Muscle of leg (tissue), 11 donors: ENCODE results near the gene TGFBR3. TPM values are rescaled to one million over a fixed set of nuclear protein-coding genes. Genes with fewer than 3 reads are reported as not detected.

Experiments
- DNase-seq: peaks from one replicate; pipeline ENCODE4 v3.0.0; 2013
- H3K27ac ChIP-seq: one replicate; pipeline ENCODE4 v1.5.1; 2013; ENCODE audit warnings: mild to moderate bottlenecking, low read length, control low read depth
- H3K27me3 ChIP-seq: one replicate; pipeline ENCODE4 v1.6.1; 2013; ENCODE audit warnings: low read length; ENCODE audit not compliant: control insufficient read depth, insufficient read depth
- H3K36me3 ChIP-seq: one replicate; pipeline ENCODE4 v1.6.1; 2013; ENCODE audit warnings: low read length; ENCODE audit not compliant: control insufficient read depth, insufficient read depth
- H3K4me1 ChIP-seq: one replicate; pipeline ENCODE4 v1.6.1; 2013; ENCODE audit warnings: low read length; ENCODE audit not compliant: control insufficient read depth, insufficient read depth
- H3K4me3 ChIP-seq: one replicate; pipeline ENCODE4 v1.5.1; 2013; ENCODE audit warnings: low read length, control low read depth
- H3K9me3 ChIP-seq: replicated peaks from 2 replicates; pipeline ENCODE4 v1.6.1; 2013; ENCODE audit warnings: low read depth, low read length; ENCODE audit not compliant: control insufficient read depth
- WGBS: methylation state at CpG from one replicate; pipeline ENCODE4 v1.1.5; 2013; ENCODE audit warnings: missing lambda C conversion rate; ENCODE audit not compliant: insufficient coverage; 5-methylcytosine and 5-hydroxymethylcytosine counted together
- polyA plus RNA-seq, 8 donors: library from polyadenylated mRNA; unstranded; fragments of 120-200 nt; gene quantifications; one replicate each; pipeline versions ENCODE4 v1.2.1 to v1.2.3, GENCODE V29; 2013; ENCODE audit warnings: inconsistent platforms in 1 of 8, low replicate concordance in 1 of 8; ENCODE audit not compliant: insufficient read length in 8 of 8, insufficient read depth in 1 of 8
- total RNA-seq: library from RNA; stranded (reverse); fragments of 120-200 nt; gene quantifications from one replicate; pipeline ENCODE4 v1.2.4, GENCODE V29; 2013

TGFBR3 gene
- total and polyA plus RNA-seq, 9 donors = 20.5 to 45.4 (median 25.3) TPM

- WGBS = no CpG with 5 or more reads among the region's 2 CpGs
- Histone ChIP-seq H3K9me3 (peaks cover under 1% of the 10 kb centered on the region), H3K4me3 (no peak overlapping the region), H3K27me3 (no peaks in the 10 kb centered on the region), H3K27ac (no peak overlapping the region), H3K4me1 (peaks cover 33% of the 10 kb centered on the region), H3K36me3 (peaks cover 7% of the 10 kb centered on the region)
- no peak for DNase-seq
Measured at GRCh38 chr1:91752324-91752723, 133.6 kb downstream of the TGFBR3 start.

- Histone ChIP-seq H3K4me3 (no peak overlapping the region), H3K36me3 (peaks cover 12% of the 10 kb centered on the region), H3K27me3 (no peaks in the 10 kb centered on the region), H3K9me3 (peaks cover 7% of the 10 kb centered on the region), H3K4me1 (peaks cover 33% of the 10 kb centered on the region), H3K27ac (peak overlapping the region; percentile 42)
- 0% methylated on average over 2 of the region's 3 CpGs for WGBS
- DNase-seq = peak; percentile 98
Measured at GRCh38 chr1:91751275-91751674, 134.7 kb downstream of the TGFBR3 start.

GRCh38 chr1:91750398-91750996, 135.5 kb downstream of the TGFBR3 start:
- Histone ChIP-seq H3K9me3 (peaks cover 7% of the 10 kb centered on the region), H3K4me3 (no peak overlapping the region), H3K36me3 (peaks cover 8% of the 10 kb centered on the region), H3K27me3 (no peaks in the 10 kb centered on the region), H3K4me1 (peaks cover 30% of the 10 kb centered on the region), H3K27ac (peak overlapping the region; percentile 48)
- no CpG with 5 or more reads among the region's 4 CpGs for WGBS
- DNase-seq = no peak

GRCh38 chr1:91749788-91750231, 136.1 kb downstream of the TGFBR3 start:
- no peak for DNase-seq
- WGBS = 84% methylated on average over 4 of the region's 6 CpGs
- Histone ChIP-seq H3K27ac (peak overlapping the region; percentile 48), H3K27me3 (no peaks in the 10 kb centered on the region), H3K9me3 (peaks cover 7% of the 10 kb centered on the region), H3K36me3 (peaks cover 8% of the 10 kb centered on the region), H3K4me3 (no peak overlapping the region), H3K4me1 (peaks cover 30% of the 10 kb centered on the region)

GRCh38 chr1:91747666-91748065, 138.3 kb downstream of the TGFBR3 start:
- peaks cover 7% of the 10 kb centered on the region for H3K36me3 ChIP-seq
- DNase-seq = no peak
- peaks cover 7% of the 10 kb centered on the region for H3K9me3 ChIP-seq
- 100% methylated on average over 3 of the region's 6 CpGs for WGBS
- no peak overlapping the region for H3K27ac ChIP-seq
- H3K4me3 ChIP-seq = no peak overlapping the region
- peaks cover 35% of the 10 kb centered on the region for H3K4me1 ChIP-seq
- no peaks in the 10 kb centered on the region for H3K27me3 ChIP-seq

- Histone ChIP-seq H3K27ac (no peak overlapping the region), H3K36me3 (peaks cover 7% of the 10 kb centered on the region), H3K27me3 (no peaks in the 10 kb centered on the region), H3K4me1 (peaks cover 40% of the 10 kb centered on the region), H3K4me3 (no peak overlapping the region), H3K9me3 (peaks cover 7% of the 10 kb centered on the region)
- DNase-seq = no peak
- 100% methylated on average over 1 of the region's 3 CpGs for WGBS
Measured at GRCh38 chr1:91746728-91747338, 139.1 kb downstream of the TGFBR3 start.

- Histone ChIP-seq H3K4me3 (no peak overlapping the region), H3K4me1 (peaks cover 33% of the 10 kb centered on the region), H3K9me3 (peaks cover 7% of the 10 kb centered on the region), H3K27me3 (no peaks in the 10 kb centered on the region), H3K36me3 (peaks cover 7% of the 10 kb centered on the region), H3K27ac (peak overlapping the region; percentile 83)
- peak; percentile 71 for DNase-seq
- WGBS = 33% methylated on average over 3 of the region's 5 CpGs
Measured at GRCh38 chr1:91745640-91746373, 140.1 kb downstream of the TGFBR3 start.

- H3K4me1 ChIP-seq = peaks cover 28% of the 10 kb centered on the region
- peak; percentile 96 for DNase-seq
Measured at GRCh38 chr1:91744953-91745639, 140.9 kb downstream of the TGFBR3 start.

GRCh38 chr1:91742848-91743292, 143.1 kb downstream of the TGFBR3 start:
- Histone ChIP-seq H3K27me3 (no peaks in the 10 kb centered on the region), H3K4me1 (peaks cover 24% of the 10 kb centered on the region), H3K4me3 (no peak overlapping the region), H3K36me3 (peaks cover 14% of the 10 kb centered on the region), H3K27ac (peak overlapping the region; percentile 53), H3K9me3 (peaks cover 7% of the 10 kb centered on the region)
- 0% methylated on average over 2 of the region's 4 CpGs for WGBS
- peak; percentile 87 for DNase-seq

More at GRCh38 chr1:91744953-91745639, 140.9 kb downstream of the TGFBR3 start:
- H3K9me3 ChIP-seq = peaks cover 7% of the 10 kb centered on the region
- WGBS = 13% methylated on average over 5 of the region's 6 CpGs
- H3K36me3 ChIP-seq = peaks cover 7% of the 10 kb centered on the region
- peak overlapping the region; percentile 83 for H3K27ac ChIP-seq
- H3K27me3 ChIP-seq = no peaks in the 10 kb centered on the region
- H3K4me3 ChIP-seq = no peak overlapping the region

GRCh38 chr1:91741906-91742305, 144.0 kb downstream of the TGFBR3 start:
- Histone ChIP-seq H3K27ac (no peak overlapping the region), H3K27me3 (no peaks in the 10 kb centered on the region), H3K9me3 (peaks cover 3% of the 10 kb centered on the region), H3K36me3 (peaks cover 13% of the 10 kb centered on the region), H3K4me1 (peaks cover 31% of the 10 kb centered on the region), H3K4me3 (no peak overlapping the region)
- no peak for DNase-seq
- WGBS = 97% methylated on average over 5 of the region's 6 CpGs
